ENCODE measurements around the gene DENND2C. TPM values are rescaled to one million over a fixed set of nuclear protein-coding genes. Genes with fewer than 3 reads are reported as not detected.
A peak's percentile ranks its signal among the peaks of the same experiment; 100 is the strongest.
"Not testable (repeated sequence)": the region's sequence is repeated elsewhere in the genome, so short reads cannot be mapped to it uniquely, and the experiment has no call there.

Gene DENND2C
- total and polyA plus RNA-seq, 8 donors = 1.0 to 2.6 (median 2.0) TPM

DNA sequence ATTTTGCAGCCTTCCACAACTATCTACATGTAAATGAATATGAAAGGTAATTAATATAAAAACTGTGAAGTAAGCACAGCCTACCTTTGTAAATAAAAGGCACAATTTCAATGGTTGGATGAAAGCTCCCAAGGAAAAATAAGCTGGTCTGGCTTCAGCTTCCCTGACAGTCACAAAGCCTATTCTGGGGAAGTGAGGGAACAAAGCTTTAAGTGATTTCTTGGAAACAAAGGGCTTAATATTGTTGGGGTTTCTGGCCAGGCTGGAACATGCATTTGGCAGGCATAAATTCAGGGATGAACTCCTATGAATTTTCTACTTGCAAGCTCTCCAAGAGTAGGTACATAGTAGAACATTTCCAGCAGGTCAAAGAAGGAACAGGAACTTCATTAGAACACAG is 105.7 kb downstream of the DENND2C start:
- no peaks in the 10 kb centered on the region for H3K4me1 ChIP-seq
- no peak for DNase-seq

DNA sequence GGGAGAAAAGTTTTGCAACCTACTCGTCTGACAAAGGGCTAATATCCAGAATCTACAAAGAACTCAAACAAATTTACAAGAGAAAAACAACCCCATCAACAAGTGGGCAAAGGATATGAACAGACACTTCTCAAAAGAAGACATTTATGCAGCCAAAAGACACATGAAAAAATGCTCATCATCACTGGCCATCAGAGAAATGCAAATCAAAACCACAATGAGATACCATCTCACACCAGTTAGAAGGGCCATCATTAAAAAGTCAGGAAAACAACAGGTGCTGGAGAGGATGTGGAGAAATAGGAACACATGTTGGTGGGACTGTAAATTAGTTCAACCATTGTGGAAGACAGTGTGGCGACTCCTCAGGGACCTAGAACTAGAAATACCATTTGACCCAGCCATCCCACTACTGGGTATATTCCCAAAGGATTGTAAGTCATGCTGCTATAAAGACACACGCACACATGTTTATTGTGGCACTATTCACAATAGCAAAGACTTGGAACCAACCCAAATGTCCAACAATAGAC is 106.8 kb downstream of the DENND2C start:
- H3K36me3 ChIP-seq = peaks cover 0 to 31% (median 0%) of the 10 kb centered on the region in 3 donors
- H3K9me3 ChIP-seq; H3K27me3 ChIP-seq; ATAC-seq; FAIRE-seq; H3K4me1 ChIP-seq; intact Hi-C loops (cut with DNase I); H3K27ac ChIP-seq; H3K4me3 ChIP-seq; DNase-seq: not testable (repeated sequence)
- 85 to 91% methylated on average over 3 of the region's 3 CpGs for WGBS, 2 donors

More for the DNA sequence above, 105.7 kb downstream of the DENND2C start:
- Histone ChIP-seq H3K27ac (no peak overlapping the region), H3K36me3 (peaks cover 3 to 40% (median 4%) of the 10 kb centered on the region in 3 donors), H3K27me3 (no peaks in the 10 kb centered on the region), H3K4me3 (no peak overlapping the region), H3K9me3 (no peaks in the 10 kb centered on the region)
- FAIRE-seq = no peak
- ATAC-seq = no peak
- TF ChIP-seq CTCF (IDR thresholded peaks at IDR 0.05) = no peak
- intact Hi-C loops (cut with DNase I) = no loop called here

DNA sequence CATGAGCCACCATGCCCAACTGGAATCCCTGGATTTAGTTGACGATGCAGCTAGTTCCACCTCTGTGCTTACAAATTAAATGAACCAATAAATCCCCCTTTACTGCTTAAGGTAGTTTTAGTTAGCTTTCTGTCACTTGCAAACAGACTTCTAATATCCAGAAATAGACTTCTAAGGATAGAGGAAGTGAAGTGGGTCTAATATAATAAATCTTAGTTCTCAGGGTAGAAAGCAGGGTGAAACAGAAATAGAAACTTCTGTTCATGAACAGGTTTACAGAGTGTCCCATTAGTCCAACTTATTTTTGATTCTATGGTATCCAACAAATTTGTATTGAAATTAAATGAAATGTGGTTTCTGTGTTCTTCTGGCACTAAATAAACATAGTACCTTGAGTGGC is 108.5 kb downstream of the DENND2C start:
- DNase-seq (no peak), FAIRE-seq (no peak), ATAC-seq (no peak)
- Histone ChIP-seq H3K4me3 (no peak overlapping the region), H3K27ac (no peak overlapping the region), H3K9me3 (no peaks in the 10 kb centered on the region), H3K27me3 (no peaks in the 10 kb centered on the region), H3K4me1 (no peaks in the 10 kb centered on the region), H3K36me3 (peaks cover 0 to 15% (median 0%) of the 10 kb centered on the region in 3 donors)
- 90 to 91% methylated on average over 1 of the region's 1 CpG for WGBS, 2 donors
- no peak for TF ChIP-seq CTCF (IDR thresholded peaks at IDR 0.05)
- intact Hi-C loops (cut with DNase I) = no loop called here

- no peak overlapping the region for H3K4me3 ChIP-seq
- H3K27ac ChIP-seq = no peak overlapping the region
- H3K4me1 ChIP-seq = no peaks in the 10 kb centered on the region
- intact Hi-C loops (cut with DNase I) = loop anchor here in 1 of 3 donors (10.0 kb wide), 1 partner anchor 215 kb away; no protein-coding TSS in a partner anchor
- no peaks in the 10 kb centered on the region for H3K27me3 ChIP-seq
- H3K36me3 ChIP-seq = no peaks in the 10 kb centered on the region
- FAIRE-seq (no peak), ATAC-seq (no peak), DNase-seq (no peak)
- H3K9me3 ChIP-seq = no peaks in the 10 kb centered on the region
- WGBS, 2 donors = 71 to 80% methylated on average over 3 of the region's 3 CpGs
- no peak for TF ChIP-seq CTCF (IDR thresholded peaks at IDR 0.05)
Observed at GRCh38 chr1:114559356-114559755, 110.5 kb downstream of the DENND2C start.

DNA sequence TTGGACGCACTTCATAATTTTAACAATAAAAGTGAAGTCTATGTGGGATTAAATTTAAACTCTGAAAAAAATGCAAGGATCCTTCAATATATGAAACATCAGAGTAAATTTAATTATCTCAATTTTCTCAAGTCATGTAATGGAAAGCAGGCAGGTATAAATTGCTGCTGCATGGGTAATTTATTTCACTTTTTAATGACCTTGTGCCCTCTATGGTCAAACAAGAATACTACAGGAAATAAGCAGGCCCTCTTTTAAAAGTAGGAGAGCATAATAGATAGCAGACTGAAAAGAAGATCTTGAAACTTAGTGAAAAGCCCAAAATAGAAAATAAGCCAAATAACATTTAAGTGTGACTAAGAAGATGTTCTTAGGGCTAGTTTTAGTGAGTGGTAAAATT is 111.3 kb downstream of the DENND2C start:
- Histone ChIP-seq H3K9me3 (no peaks in the 10 kb centered on the region), H3K4me1 (no peaks in the 10 kb centered on the region), H3K27me3 (no peaks in the 10 kb centered on the region), H3K4me3 (no peak overlapping the region), H3K36me3 (no peaks in the 10 kb centered on the region), H3K27ac (no peak overlapping the region)
- intact Hi-C loops (cut with DNase I) = loop anchor here in 1 of 3 donors (10.0 kb wide), 1 partner anchor 214 kb away; no protein-coding TSS in a partner anchor
- TF ChIP-seq CTCF (IDR thresholded peaks at IDR 0.05) = no peak
- ATAC-seq (peak in 3 of 4 donors; percentile 52 to 65 (median 64)), FAIRE-seq (no peak), DNase-seq (no peak)
- WGBS, 2 donors = 96% methylated on average over 1 of the region's 1 CpG
